ENCODE data around the gene SPTBN4.
"Not testable (repeated sequence)": the region's sequence is repeated elsewhere in the genome, so short reads cannot be mapped to it uniquely, and the experiment has no call there.

SPTBN4 gene

DNA sequence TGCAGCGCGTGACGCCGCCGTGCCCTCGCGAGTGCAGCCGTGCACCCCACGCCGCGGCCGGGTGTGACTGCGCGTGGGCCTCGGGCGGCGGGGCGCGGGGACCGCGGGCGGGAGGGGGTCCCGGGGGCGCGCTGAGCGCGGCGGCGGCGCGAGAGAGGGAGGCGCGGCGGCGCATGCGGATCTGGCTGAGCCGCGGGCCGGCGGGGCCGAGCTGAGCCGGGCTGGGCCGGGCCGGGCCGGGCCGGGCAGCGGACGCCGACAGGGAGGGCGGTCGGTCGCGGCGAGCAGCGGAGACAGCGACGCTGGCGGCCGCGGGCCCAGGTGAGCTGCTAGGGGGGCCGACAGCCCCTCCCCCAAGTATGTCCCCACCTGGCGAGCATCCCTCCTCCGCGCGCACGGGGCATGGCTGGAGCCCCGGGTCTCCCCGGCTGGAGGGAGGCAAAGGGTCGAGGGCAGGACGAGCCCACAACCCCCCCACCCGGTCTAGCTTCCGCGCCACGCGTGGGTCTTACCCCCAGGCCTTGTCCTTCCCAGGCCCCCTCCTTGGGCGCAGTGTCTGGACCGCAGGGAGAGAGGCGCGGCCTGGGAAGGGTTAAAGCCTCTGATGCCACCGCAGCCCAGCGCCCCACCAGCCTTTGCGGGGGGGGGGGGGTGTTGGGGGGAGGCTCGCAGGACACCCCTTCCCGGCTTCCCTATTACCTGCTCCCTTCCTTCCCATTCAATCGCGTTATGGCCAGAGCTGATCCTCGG is at the start of gene SPTBN4:
Gene SPTBN4 (plus strand): TSS at position 17 of the 750 bp plus-strand sequence. CDS start 5,621 bp downstream, outside the sequence.
- DNase-seq (ENCODE audit: low read depth) = no peak

DNA sequence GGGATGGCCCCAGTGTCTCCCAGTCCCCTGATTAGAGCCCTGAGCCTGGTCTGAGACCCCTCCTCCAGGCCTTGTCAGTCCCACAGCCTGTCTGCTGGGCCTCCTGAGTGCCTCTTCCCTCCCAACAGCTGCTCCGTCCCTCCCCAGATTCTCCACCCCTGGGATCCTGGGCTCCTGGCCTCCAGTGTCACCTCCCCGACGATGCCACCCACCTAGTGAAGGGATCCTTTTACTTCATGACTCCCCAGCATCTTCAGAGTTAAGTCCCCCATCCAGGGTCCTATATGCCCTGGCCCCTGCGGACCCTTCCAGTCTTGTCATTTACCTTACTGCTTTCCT is 49.2 kb upstream of the SPTBN4 start:
- DNase-seq (ENCODE audit: low read depth) = no peak

DNA sequence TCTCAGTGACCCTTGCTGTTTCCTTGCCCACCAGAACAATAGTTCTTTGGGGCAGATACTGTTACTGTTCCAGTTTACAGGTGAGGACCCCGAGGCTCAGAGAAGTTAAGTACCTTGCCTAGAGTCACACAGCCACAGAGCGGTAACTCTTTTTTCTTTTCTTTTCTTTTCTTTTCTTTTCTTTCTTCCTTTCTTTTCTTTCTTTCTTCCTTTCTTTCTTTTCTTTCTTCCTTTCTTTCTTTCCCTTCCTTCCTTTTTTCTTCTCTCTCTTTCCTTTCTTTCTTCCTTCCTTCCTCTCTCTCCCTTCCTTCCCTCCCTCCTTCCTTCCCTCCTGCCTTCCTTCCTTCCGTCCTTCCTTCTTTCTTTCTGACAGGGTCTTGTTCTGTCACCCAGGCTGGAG is 48.8 kb upstream of the SPTBN4 start:
- no peak for DNase-seq (ENCODE audit: low read depth)

DNA sequence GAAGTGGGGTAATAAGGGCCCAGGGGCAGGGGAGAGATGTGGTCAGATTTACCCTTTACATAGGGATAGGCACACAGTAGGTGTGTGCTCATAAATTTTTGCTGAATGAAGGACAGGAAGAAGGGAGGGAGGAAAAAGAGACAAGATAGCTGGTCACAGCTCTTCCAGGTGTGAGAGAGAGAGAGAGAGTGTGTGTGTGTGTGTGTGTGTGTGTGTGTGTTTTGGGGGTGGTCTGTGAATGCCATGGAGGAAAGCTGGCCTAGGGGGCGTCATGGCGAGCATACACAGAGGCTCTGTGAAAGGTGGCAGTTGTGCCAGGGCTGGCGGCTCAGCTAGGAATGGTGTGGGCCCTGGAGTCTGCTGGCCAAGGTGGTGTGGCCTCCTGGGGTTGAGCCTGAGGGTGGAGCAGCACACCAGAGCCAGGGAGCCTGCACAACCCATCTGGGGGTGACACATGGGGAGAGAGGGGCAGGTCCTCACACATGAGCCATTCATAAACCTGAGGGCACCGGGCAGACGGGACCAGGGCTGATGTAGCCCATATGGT is 47.7 kb upstream of the SPTBN4 start:
- no peak for DNase-seq (ENCODE audit: low read depth)

DNA sequence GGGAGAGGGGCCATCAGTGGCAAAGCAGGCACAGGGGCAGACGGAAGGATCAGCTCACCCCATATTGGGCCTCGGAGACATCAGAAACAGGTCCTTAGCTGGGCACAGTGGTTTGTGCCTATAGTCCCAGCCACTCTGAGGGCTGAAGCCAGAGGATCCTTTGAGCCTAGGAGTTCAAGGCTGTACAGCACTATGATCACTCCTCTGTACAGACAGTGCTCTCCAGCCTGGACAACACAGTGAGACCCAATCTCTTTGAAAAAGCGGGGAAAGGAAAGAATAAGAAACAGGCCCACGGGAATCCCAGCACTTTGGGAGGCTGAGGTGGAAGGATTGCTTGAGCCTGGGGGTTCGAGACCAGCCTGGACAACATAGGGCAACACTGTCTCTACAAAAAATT is 47.0 kb upstream of the SPTBN4 start:
- DNase-seq (ENCODE audit: low read depth) = no peak

DNA sequence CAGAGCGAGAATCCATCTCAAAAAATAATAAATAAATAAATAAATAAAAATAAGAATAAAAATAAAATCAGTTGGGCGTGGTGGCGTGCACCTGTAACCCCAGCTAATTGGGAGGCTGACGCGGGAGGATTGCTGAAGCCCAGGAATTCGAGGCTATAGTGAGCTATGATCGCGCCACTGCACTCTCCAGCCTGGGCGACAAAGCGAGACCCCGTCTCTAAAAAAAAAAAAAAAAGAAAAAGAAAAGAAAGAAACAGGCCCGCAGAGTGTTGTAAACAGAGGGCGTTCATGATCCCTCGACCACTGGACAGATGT is 46.4 kb upstream of the SPTBN4 start:
- no peak for DNase-seq (ENCODE audit: low read depth)

DNA sequence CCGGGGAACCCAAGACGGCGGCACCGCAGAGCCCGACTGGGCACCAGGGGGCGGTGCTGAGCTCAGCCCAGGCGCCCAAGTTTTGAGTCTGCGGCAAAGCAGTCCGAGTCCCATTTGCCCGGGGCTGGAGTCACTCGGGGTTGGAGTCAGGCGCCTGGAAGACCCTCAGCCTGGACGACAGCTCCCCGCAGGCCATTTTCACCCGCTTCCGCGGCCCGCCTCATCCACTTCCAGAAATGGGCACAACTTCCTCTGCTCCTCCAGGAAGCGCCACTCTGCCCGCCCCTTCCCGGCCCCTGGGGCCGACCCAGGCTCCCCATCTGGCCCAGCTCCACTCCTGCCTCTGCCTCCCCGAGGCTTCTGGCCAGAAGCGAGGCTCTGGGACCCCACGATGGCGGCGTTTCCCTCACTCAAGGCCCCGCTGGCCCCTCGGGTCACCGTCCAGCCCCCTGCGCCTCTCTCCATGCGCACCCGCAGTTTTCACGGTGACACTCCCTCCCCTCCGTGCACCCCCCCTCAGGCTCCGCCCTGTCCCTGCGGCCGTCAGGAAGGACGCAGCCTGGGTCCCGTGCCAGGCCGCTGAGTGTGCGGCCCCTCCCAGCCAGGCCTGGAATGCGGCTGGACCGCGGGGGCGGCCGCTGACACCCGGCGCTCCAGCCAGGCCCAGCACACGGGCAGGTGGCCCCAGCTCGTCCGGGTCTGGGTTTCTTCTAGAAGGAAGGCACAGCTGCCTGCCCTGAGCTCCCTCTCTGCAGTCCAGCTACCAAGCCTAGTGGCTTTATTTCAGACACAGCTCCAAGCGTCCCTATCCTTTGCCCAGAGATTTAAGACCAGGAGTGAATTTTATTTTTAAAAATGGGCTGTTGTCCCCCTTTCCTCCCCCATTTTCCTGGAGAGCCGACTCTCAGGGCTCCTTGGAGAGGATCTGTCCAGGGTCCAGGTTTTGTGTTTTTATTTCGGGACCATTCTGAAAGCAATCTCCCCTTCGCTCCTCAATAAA is 45.7 kb upstream of the SPTBN4 start:
- peak; percentile 61 for DNase-seq (ENCODE audit: low read depth)

DNA sequence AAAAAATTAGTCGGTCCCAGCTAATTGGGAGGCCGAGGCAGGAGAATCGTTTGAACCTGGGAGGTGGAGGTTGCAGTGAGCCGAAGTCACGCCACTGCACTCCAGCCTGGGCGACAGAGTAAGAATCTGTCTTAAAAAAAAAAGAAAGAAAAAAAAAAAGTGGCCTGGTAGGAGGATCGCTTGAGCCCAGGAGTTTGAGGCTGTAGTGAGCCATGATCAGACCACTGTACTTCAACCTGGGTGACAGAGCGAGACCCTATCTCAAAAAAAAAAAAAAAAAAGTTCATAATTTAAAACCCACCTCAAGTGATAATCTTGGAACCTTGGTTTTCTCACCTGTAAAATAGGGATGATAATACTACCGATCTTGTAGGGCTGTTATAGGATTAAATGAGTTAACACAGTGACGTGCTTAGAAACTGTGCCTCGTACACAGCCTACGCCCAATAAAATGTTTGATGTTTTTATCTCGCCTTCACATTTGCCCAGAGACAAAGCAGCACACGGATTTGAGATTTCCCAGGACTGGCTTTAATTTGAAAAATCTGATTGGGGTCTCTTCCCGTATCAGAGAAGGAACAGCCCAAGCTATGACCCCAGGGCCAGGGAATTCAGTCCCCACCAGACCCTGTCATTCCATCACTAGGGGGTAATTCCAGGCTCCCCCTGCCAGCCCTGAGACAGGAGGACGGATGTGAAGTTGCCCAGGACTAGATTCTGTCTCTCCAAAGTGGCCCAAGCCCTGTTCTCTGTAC is 44.6 kb upstream of the SPTBN4 start:
- no peak for DNase-seq (ENCODE audit: low read depth)

DNA sequence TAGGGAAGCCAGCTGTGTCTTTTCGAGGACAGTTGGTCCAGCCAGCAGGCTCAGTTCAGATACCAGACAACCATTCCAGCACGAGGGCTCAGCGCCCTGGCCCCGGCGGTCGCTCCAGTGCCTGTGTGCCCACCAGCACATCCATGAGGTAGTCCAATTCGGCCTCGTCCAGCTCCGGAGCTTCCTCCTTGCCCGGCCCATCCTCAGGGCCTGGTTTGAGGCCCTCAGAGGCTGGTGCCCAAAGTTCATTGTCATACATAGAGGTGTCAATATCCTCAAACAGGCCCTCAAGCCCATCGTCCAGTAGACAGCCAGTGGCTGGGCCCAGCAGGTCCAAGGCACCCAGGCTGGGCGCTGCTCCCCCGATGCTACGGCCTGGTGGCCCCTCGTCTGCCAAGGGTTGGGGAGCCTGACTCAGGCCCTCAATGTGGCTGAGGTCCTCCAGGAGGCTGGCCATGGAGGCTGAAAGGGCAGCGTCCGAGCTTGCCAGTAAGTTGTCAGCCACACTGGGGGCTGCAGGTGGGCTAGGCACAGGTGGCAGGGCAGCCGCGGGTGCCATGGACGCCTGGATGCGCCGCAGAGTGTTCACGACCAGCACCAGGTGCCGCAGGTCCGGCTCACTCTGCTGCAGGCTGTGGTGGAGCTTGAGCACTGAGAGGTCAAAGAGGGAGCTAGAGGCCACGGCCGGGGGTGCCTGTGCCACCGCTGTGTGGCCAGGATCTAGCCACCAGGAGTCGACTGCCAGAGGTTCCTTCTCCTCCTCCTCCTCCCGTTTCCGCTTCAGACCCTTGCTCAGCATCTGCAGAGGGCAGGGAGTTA is 43.8 kb upstream of the SPTBN4 start:
- no peak for DNase-seq (ENCODE audit: low read depth)

DNA sequence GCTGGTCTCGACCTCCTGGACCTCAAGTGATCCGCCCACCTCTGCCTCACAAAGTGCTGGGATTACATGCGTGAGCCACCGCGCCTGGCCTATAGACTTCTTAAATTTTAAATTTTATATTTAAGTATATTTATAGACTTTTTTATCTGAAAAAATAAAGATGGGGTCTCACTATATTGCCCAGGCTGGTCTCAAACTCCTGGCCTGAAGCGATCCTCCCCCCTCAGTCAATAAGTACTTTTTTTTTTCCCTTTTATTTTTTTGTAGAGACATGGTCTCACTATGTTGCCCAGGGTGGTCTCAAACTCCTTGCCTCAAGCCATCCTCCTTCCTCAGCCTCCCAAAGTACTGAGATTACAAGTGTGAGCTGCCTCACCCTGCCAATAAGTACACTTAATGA is 42.9 kb upstream of the SPTBN4 start:
- no peak for DNase-seq (ENCODE audit: low read depth)

DNA sequence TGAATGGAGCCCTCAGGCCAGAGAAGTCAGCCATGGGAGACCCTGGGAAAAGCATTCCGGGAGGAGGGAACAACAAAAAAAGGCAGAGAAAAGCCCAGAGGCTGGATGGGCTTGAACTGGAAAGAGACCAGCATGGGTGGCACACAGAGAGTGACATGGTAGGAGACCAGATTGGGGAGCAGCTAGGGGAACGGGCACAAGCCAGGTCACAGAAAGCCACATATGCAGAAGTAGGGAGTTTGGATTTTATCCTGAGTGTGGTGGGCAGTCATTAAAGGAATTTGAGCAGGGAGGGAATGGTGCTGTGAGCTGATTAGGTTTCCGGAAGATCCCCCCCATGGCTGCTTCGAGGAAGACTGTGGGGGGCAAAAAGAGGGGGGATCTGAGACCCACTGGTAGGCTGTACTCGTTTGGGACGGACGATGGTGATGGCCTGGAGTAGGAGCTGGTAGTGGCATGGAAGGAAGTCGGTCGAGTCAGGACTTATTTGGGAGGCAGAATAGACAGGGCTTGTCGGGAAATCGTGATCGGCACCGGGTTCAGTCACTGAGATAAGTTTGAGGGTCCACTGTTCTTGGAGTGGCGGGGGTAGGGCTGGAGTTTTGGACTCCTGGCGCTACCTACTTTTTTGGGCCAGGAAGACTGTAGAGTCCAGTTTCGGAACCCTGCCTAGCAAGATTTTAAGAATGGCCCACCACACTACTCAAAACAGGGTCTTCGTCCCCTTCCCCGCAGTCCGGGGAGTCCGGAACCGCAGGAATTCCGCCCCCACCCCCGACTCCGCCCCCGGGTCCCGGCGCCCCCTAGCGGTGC is 42.0 kb upstream of the SPTBN4 start:
- no peak for DNase-seq (ENCODE audit: low read depth)

DNA sequence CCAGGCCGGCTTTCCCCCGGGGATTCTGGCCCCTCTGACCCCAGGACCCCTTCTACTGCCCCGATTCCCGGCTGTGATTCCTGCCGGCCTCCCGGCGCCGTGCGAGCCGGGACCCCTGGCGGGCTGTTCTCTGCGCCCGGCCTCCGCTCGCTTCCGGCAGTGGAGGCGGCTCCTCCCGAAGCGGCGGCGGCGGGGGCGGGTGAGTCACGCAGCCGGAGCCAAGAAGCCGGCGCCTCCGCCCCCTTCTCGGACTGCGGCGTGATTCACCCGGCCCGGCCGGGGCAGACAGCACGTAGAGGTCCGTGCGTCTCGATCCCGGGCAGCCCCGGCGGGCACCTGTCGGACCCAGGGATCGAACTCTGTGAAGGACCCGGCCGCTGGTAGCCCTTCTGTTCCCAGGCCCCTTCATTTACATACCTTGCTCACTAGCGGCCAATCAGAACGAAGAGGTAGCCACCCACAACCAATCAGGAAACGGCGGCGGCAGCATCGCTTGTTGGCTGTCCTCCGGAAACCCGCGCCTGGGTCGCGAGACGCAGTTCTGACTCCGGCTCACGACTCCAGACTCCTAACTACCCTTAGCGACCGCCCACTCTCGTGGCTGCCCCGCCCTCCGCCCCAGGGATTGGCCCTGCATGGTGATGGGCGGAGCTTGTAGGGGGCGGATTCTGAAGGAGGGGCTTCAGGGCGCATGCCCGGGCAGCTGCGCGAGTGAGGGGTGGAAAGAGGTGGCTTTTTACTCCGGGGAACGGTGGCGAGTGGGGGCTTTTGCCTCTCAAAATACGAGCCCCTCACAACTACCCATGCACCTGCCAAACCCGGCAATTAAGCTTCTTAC is 41.1 kb upstream of the SPTBN4 start, which contains the start of gene SERTAD1:
Gene SERTAD1 (minus strand): TSS at position 543 of the 838 bp plus-strand sequence. CDS start 2,446 bp downstream, outside the sequence.
- DNase-seq (ENCODE audit: low read depth) = peak; percentile 100

DNA sequence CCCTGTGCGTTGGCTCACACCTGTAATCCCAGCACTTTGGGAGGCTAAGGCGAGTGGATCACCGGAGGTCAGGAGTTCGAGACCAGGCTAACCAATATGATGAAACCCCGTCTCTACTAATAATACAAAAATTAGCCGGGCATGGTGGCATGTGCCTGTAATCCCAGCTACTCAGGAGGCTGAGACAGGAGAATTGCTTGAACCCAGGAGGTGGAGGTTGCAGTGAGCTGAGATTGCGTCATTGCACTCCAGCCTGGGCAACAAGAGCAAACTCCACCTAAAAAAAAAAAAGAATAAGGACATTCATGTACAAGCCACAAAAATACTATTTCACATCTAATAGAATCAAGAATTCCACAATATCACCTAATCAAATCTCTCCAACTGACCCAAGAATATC is 38.6 kb upstream of the SPTBN4 start:
- DNase-seq (ENCODE audit: low read depth) = not testable (repeated sequence)

DNA sequence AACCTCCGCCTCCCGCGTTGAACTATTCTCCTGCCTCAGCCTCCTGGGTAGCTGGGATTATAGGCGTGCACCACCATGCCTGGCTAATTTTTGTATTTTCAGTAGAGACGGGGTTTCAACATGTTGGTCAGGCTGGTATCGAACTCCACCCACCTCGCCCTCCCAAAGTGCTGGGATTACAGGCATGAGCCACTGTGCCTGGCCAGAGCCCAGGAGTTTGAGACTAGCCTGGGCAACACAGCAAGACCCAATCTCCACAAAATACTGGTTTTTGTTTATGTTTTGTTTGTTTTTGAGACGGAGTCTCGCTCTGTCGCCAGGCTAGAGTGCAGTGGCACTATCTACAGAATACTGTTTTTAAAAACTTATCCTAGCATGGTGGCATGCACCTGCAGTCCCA is 36.6 kb upstream of the SPTBN4 start:
- not testable (repeated sequence) for DNase-seq (ENCODE audit: low read depth)

DNA sequence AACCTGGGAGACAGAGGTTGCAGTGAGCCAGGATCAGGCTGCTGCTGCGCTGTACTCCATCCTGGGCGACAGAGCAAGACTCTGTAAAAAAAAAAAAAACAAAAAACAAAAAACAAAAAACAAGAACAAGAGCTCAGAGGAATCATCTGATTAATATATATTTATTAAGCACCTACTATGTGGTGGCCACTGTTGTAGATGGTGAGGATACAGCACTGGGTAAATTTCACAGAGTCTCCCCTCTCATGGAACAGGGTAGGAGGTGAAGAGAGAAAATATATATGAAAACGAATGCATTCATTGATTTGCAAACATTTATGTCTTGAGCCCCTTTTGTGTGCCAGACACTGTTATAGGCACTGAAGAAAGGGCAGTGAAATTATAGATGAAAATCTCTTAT is 35.1 kb upstream of the SPTBN4 start:
- DNase-seq (ENCODE audit: low read depth) = no peak

DNA sequence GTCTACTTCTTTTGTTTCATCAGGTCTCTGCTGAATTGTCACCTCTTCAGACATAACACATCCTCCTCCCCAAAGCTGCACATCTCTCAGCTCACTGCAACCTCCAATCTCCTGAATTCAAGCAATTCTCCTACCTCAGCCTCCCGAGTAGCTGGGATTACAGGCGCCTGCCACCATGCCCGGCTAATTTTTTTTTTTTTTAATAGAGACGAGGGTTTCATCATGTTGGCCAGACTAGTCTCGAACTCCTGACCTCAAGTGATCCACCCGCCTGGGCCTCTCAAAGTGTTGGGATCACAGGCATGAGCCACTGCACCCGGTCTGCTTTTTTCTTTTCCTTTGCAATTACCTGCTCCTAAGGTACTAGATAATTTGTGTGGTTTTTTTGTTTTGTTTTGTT is 34.0 kb upstream of the SPTBN4 start:
- not testable (repeated sequence) for DNase-seq (ENCODE audit: low read depth)

DNA sequence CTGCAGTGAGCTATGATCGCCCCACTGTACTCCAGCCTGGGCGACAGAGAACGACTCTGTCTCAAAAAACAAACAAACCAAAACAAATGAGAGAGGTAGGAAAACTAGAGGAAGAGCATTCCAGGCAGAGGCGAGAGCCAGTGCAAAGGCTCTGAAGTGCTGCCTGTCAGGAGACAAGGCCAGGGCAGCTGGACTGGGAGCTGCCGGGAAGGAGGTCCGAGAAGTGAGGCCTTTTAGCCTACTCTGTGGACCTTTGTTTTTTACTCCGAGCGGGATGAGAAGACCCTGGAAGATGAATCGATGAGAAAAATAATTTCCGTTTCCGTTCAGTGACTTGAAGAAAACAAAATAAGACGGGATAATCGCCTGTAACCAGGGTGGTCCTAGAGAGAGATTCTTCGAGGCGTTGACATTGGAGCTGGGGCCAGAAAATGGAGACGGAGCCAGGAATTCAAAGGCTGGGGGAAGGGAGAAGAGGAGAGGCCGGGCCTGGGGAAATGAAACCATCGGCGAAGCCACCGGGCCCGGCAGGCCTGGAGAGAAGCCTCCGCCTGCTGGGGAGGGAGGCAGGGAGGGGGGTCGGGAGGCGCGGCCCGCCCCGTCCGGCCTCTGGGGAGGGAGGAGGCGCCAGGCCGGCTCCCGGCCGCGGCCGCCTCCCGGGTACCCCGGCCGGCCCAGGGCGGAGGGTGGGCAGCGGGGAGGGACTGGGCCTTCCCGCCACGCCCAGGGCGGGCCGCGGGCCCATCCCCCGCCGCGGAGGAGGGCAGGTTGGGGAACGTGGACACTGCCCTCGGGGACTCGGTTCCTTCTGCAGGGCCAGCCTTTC is 33.2 kb upstream of the SPTBN4 start:
- peak; percentile 35 for DNase-seq (ENCODE audit: low read depth)

DNA sequence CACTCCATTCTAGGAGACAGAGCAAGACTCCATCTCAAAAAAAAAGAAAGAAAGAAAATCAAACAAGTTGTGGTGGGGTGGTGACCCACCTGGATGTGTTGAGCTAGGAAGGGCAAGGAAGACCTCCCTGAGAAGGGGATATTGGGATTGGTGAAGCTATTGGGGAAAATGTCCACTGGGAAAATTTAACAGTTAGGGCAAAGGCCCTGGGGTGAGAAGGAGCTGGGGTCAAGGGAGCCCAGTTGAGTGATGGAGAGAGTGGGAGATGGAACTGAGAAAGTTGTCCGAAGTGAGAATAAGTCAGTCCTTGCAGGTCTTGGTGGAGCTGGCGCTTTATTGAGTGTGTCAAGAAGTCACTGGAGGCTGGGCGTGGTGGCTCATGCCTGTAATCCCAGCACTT is 28.5 kb upstream of the SPTBN4 start:
- no peak for DNase-seq (ENCODE audit: low read depth)
